Smooth muscle cell (in vitro differentiated cells): Measurements from ENCODE around the gene ZPR1. TPM values are rescaled to one million over a fixed set of nuclear protein-coding genes. Genes with fewer than 3 reads are reported as not detected.

Experiments
- DNase-seq: peaks from one replicate; lab custom pipeline; 2025; ENCODE audit not compliant: unreplicated experiment; lab: John Stamatoyannopoulos, UW
- H2AFZ ChIP-seq: fragments of 200-600 bp; sonication (generic); 2 replicates; pipeline ENCODE4 v1.6.0; 2016; ENCODE audit warnings: antibody characterized with exemption, low read depth, mild to moderate bottlenecking
- H3F3A ChIP-seq: fragments of 200-600 bp; sonication (generic); 2 replicates; pipeline ENCODE4 v1.6.0; 2017; ENCODE audit warnings: antibody characterized with exemption, low read depth
- H3K27ac ChIP-seq: fragments of 200-600 bp; sonication (generic); 2 replicates; pipeline ENCODE4 v1.5.1; 2016; ENCODE audit warnings: low read depth, mild to moderate bottlenecking
- H3K27me3 ChIP-seq: fragments of 200-600 bp; sonication (generic); 2 replicates; pipeline ENCODE4 v1.6.1; 2016; ENCODE audit warnings: low read depth, mild to moderate bottlenecking
- H3K36me3 ChIP-seq: fragments of 200-600 bp; sonication (generic); 2 replicates; pipeline ENCODE4 v1.5.1; 2016; ENCODE audit warnings: low read depth
- H3K4me1 ChIP-seq: fragments of 200-600 bp; sonication (generic); 2 replicates; pipeline ENCODE4 v1.5.1; 2016; ENCODE audit warnings: low read depth
- H3K4me2 ChIP-seq: fragments of 200-600 bp; sonication (generic); 2 replicates; pipeline ENCODE4 v1.6.0; 2016; ENCODE audit warnings: mild to moderate bottlenecking
- H3K4me3 ChIP-seq: fragments of 200-600 bp; sonication (generic); 2 replicates; pipeline ENCODE4 v1.5.1; 2016; ENCODE audit warnings: mild to moderate bottlenecking
- H3K79me2 ChIP-seq: fragments of 200-600 bp; sonication (generic); 2 replicates; pipeline ENCODE4 v1.6.0; 2016; ENCODE audit warnings: low read depth, mild to moderate bottlenecking
- H3K9ac ChIP-seq: fragments of 200-600 bp; sonication (generic); 2 replicates; pipeline ENCODE4 v1.6.0; 2016; ENCODE audit warnings: low read depth
- H3K9me3 ChIP-seq: fragments of 200-600 bp; sonication (generic); replicated peaks from 2 replicates; pipeline ENCODE4 v1.5.1; 2016; ENCODE audit warnings: low read depth
- H4K20me1 ChIP-seq: fragments of 200-600 bp; sonication (generic); 2 replicates; pipeline ENCODE4 v1.6.0; 2016; ENCODE audit warnings: low read depth
- CTCF ChIP-seq: fragments of 200-600 bp; sonication (generic); IDR thresholded peaks from 2 replicates; pipeline ENCODE4 v1.5.1; 2017; ENCODE audit warnings: borderline replicate concordance, mild to moderate bottlenecking, antibody characterized with exemption; ENCODE audit not compliant: insufficient read depth, poor library complexity, severe bottlenecking
- WGBS: methylation state at CpG from one replicate; pipeline ENCODE4 v1.1.7; 2016; ENCODE audit warnings: low lambda C conversion rate; 5-methylcytosine and 5-hydroxymethylcytosine counted together
- polyA plus RNA-seq: library from polyadenylated mRNA; unstranded; fragments of >200 nt; fragmentation: Nextera tagmentation; extraction: Ambion mirVana; gene quantifications from 2 replicates; pipeline ENCODE4 v1.2.1, GENCODE V29; 2016
- total RNA-seq: library from RNA; depleted of rRNA; stranded (reverse); fragments of >200 nt; gene quantifications from 2 replicates; pipeline ENCODE4 v1.2.3, GENCODE V29; 2014

The ZPR1 gene
- total and polyA plus RNA-seq, 2 experiments from 2014 or later = 26.2 to 34.2 TPM

- peaks cover 13% of the 10 kb centered on the region for H3K79me2 ChIP-seq
- H3K9ac ChIP-seq = no peak overlapping the region
- no peak overlapping the region for H3K4me2 ChIP-seq
- 84% methylated on average over 4 of the region's 4 CpGs for WGBS
- no peak for DNase-seq
- peaks cover 23% of the 10 kb centered on the region for H3K36me3 ChIP-seq
- peaks cover 7% of the 10 kb centered on the region for H3K4me1 ChIP-seq
- no peak for TF ChIP-seq CTCF
- H4K20me1 ChIP-seq = no peaks in the 10 kb centered on the region
- H2AFZ ChIP-seq = no peak overlapping the region
- no peaks in the 10 kb centered on the region for H3F3A ChIP-seq
- H3K27ac ChIP-seq = no peak overlapping the region
- H3K4me3 ChIP-seq = no peak overlapping the region
- no peaks in the 10 kb centered on the region for H3K27me3 ChIP-seq
- no peaks in the 10 kb centered on the region for H3K9me3 ChIP-seq
Observed at GRCh38 chr11:116782728-116783127, 5.1 kb downstream of the ZPR1 start.

- Histone ChIP-seq H4K20me1 (no peaks in the 10 kb centered on the region), H3F3A (peaks cover 3% of the 10 kb centered on the region), H2AFZ (no peak overlapping the region), H3K4me1 (peaks cover 5% of the 10 kb centered on the region), H3K36me3 (peaks cover 24% of the 10 kb centered on the region), H3K9ac (no peak overlapping the region), H3K27me3 (no peaks in the 10 kb centered on the region), H3K4me3 (no peak overlapping the region), H3K4me2 (no peak overlapping the region), H3K27ac (no peak overlapping the region), H3K79me2 (no peaks in the 10 kb centered on the region), H3K9me3 (no peaks in the 10 kb centered on the region)
- 95% methylated on average over 4 of the region's 4 CpGs for WGBS
- DNase-seq = no peak
- no peak for TF ChIP-seq CTCF
Observed at GRCh38 chr11:116778556-116778955, 9.3 kb downstream of the ZPR1 start.

- Histone ChIP-seq H3K4me1 (peaks cover 9% of the 10 kb centered on the region), H3K79me2 (peaks cover 4% of the 10 kb centered on the region), H3K4me3 (no peak overlapping the region), H3K9me3 (no peaks in the 10 kb centered on the region), H3K4me2 (no peak overlapping the region), H3K27ac (no peak overlapping the region), H3K27me3 (no peaks in the 10 kb centered on the region), H3K9ac (no peak overlapping the region), H3K36me3 (peaks cover 16% of the 10 kb centered on the region), H3F3A (peaks cover 3% of the 10 kb centered on the region), H4K20me1 (no peaks in the 10 kb centered on the region), H2AFZ (no peak overlapping the region)
- TF ChIP-seq CTCF = no peak
- no peak for DNase-seq
- 96% methylated on average over 7 of the region's 7 CpGs for WGBS
Observed at GRCh38 chr11:116777056-116777455, 10.8 kb downstream of the ZPR1 start.

GRCh38 chr11:116776522-116776984 is 11.3 kb downstream of the ZPR1 start:
- Histone ChIP-seq H3K9me3 (no peaks in the 10 kb centered on the region), H3K79me2 (peaks cover 9% of the 10 kb centered on the region), H3K9ac (no peak overlapping the region), H2AFZ (no peak overlapping the region), H4K20me1 (no peaks in the 10 kb centered on the region), H3F3A (peaks cover 3% of the 10 kb centered on the region), H3K27ac (no peak overlapping the region), H3K4me1 (peaks cover 14% of the 10 kb centered on the region), H3K27me3 (no peaks in the 10 kb centered on the region), H3K4me3 (no peak overlapping the region), H3K36me3 (peaks cover 16% of the 10 kb centered on the region), H3K4me2 (no peak overlapping the region)
- TF ChIP-seq CTCF = no peak
- no peak for DNase-seq
